ENCODE measurements around the gene AXDND1.
A peak's percentile ranks its signal among the peaks of the same experiment; 100 is the strongest.
"Not testable (repeated sequence)": the region's sequence is repeated elsewhere in the genome, so short reads cannot be mapped to it uniquely, and the experiment has no call there.

The AXDND1 gene

GRCh38 chr1:179509384-179509783 is 143.6 kb downstream of the AXDND1 start:
- Histone ChIP-seq H3K4me2 (ENCODE audit: low read length) (peak overlapping the region; percentile 56; the same call in 1 of the 2 replicates), H3K27me3 (ENCODE audit: low read depth, low read length) (no peaks in the 10 kb centered on the region)

GRCh38 chr1:179510038-179510437 is 144.3 kb downstream of the AXDND1 start:
- Histone ChIP-seq H3K4me2 (ENCODE audit: low read length) (peak overlapping the region; percentile 56), H3K27ac (ENCODE audit: low read length) (no peak overlapping the region), H3K36me3 (replicated peaks; ENCODE audit: low read depth, low read length) (no peaks in the 10 kb centered on the region), H3K27me3 (ENCODE audit: low read depth, low read length) (no peaks in the 10 kb centered on the region), H4K20me1 (ENCODE audit: insufficient read depth, low read length) (no peaks in the 10 kb centered on the region), H3K4me1 (ENCODE audit: low read length) (peaks cover 11% of the 10 kb centered on the region), H3K9ac (ENCODE audit: low read length) (no peak overlapping the region), H3K79me2 (ENCODE audit: low read length) (no peaks in the 10 kb centered on the region), H2AFZ (ENCODE audit: low read depth, low read length) (no peak overlapping the region), H3K9me3 (ENCODE audit: insufficient read depth, low read length) (no peaks in the 10 kb centered on the region), H3K4me3 (ENCODE audit: low read length) (no peak overlapping the region)
- TF ChIP-seq CTCF (IDR thresholded peaks at IDR 0.05; ENCODE audit: low read depth, low read length) (no peak), EZH2phosphoT487 (IDR thresholded peaks at IDR 0.05; ENCODE audit: low read depth) (no peak)

More at GRCh38 chr1:179509384-179509783, 143.6 kb downstream of the AXDND1 start:
- Histone ChIP-seq H3K36me3 (replicated peaks; ENCODE audit: low read depth, low read length) (no peaks in the 10 kb centered on the region), H2AFZ (ENCODE audit: low read depth, low read length) (no peak overlapping the region), H4K20me1 (ENCODE audit: insufficient read depth, low read length) (no peaks in the 10 kb centered on the region), H3K9ac (ENCODE audit: low read length) (no peak overlapping the region), H3K4me3 (ENCODE audit: low read length) (no peak overlapping the region), H3K9me3 (ENCODE audit: insufficient read depth, low read length) (no peaks in the 10 kb centered on the region), H3K4me1 (ENCODE audit: low read length) (peaks cover 11% of the 10 kb centered on the region), H3K79me2 (ENCODE audit: low read length) (no peaks in the 10 kb centered on the region), H3K27ac (ENCODE audit: low read length) (no peak overlapping the region)
- TF ChIP-seq CTCF (IDR thresholded peaks at IDR 0.05; ENCODE audit: low read depth, low read length) = no peak
- TF ChIP-seq EZH2phosphoT487 (IDR thresholded peaks at IDR 0.05; ENCODE audit: low read depth) = no peak

DNA sequence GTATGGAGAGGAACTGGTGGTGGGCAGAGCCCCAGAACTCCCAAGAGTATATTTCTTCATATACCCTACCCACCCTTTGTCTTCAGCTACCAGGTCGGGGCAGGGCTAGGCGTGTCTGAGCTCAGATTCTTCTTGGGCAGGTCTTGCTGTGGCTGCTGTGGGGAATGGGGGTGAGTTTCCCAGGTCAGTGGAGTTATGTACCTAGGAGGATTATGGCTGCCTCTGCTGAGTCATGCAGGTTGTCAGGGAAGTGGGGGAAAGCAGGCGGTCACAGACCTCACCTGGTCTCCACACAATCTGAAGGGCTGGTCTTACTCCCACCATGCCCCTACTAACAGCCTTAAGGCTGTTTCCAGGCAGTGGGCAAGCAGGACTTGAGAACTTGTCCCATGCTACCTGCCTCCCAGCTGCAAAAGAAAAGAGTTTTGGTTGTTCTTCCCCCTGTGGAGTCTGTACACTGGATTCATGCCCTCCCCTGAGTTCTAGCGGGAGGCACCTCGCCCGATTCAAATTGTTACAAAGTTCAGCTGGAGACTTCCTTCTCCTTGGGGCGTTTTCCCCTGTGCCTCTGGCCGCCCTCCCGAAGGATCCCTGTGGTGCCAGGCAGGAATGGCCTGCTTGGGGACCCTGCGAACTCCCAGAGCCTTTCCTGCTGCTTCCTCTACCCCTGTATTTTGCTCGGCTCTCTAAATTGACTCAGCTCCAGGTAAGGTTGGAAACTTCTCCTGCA is 151.4 kb downstream of the AXDND1 start:
- H3K79me2 ChIP-seq (ENCODE audit: low read length) = no peaks in the 10 kb centered on the region
- TF ChIP-seq CTCF (IDR thresholded peaks at IDR 0.05; ENCODE audit: low read depth, low read length) (no peak), EZH2phosphoT487 (IDR thresholded peaks at IDR 0.05; ENCODE audit: low read depth) (no peak)
- H3K9me3 ChIP-seq (ENCODE audit: insufficient read depth, low read length) = no peaks in the 10 kb centered on the region
- H3K27me3 ChIP-seq (ENCODE audit: low read depth, low read length) = no peaks in the 10 kb centered on the region
- H3K36me3 ChIP-seq (replicated peaks; ENCODE audit: low read depth, low read length) = no peaks in the 10 kb centered on the region
- H4K20me1 ChIP-seq (ENCODE audit: insufficient read depth, low read length) = no peaks in the 10 kb centered on the region
- H3K27ac ChIP-seq (ENCODE audit: low read length) = no peak overlapping the region
- H3K9ac ChIP-seq (ENCODE audit: low read length) = no peak overlapping the region
- no peak overlapping the region for H3K4me3 ChIP-seq (ENCODE audit: low read length)
- H3K4me2 ChIP-seq (ENCODE audit: low read length) = no peak overlapping the region
- no peaks in the 10 kb centered on the region for H3K4me1 ChIP-seq (ENCODE audit: low read length)
- H2AFZ ChIP-seq (ENCODE audit: low read depth, low read length) = no peak overlapping the region

DNA sequence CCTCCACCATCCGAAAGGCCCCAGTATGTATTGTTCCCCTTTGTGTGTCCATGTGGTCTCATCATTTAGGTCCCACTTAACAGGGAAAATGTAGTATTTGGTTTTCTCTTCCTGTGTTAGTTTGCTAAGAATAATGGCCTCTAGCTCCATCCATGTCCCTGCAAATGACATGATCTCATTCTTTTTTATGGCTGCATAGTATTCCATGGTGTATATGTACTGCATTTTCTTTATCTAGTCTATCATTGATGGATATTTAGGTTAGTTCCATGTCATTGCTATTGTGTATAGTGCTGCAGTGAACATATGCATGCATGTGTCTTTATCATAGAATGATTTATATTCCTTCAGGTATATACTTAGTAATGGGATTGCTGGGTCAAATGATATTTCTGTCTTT is 152.8 kb downstream of the AXDND1 start:
- H2AFZ ChIP-seq (ENCODE audit: low read depth, low read length); H3K27me3 ChIP-seq (ENCODE audit: low read depth, low read length); H4K20me1 ChIP-seq (ENCODE audit: insufficient read depth, low read length); H3K9me3 ChIP-seq (ENCODE audit: insufficient read depth, low read length); H3K4me3 ChIP-seq (ENCODE audit: low read length); H3K27ac ChIP-seq (ENCODE audit: low read length); H3K36me3 ChIP-seq (replicated peaks; ENCODE audit: low read depth, low read length); H3K4me2 ChIP-seq (ENCODE audit: low read length); H3K79me2 ChIP-seq (ENCODE audit: low read length); H3K4me1 ChIP-seq (ENCODE audit: low read length); H3K9ac ChIP-seq (ENCODE audit: low read length): not testable (repeated sequence)

All from OCI-LY3 (cell line).